OCI-LY3 (cell line): ENCODE results near the gene PEX6.
A peak's percentile ranks its signal among the peaks of the same experiment; 100 is the strongest.

Experiments used
- EZH2phosphoT487 ChIP-seq: fragments of 200-600 bp; shearing (Covaris generic); IDR thresholded peaks from 2 replicates; pipeline ENCODE4 v1.6.1; 2018; ENCODE audit warnings: antibody characterized with exemption, mixed run types, low read depth
- TF ChIP-seq, protein P1 (sequence below): fragments of 200-600, 300-600 bp; sonication (generic); IDR thresholded peaks from 2 replicates; pipeline ENCODE4 v1.5.1; 2014; ENCODE audit warnings: antibody characterized with exemption, low read length, low read depth

DNA sequence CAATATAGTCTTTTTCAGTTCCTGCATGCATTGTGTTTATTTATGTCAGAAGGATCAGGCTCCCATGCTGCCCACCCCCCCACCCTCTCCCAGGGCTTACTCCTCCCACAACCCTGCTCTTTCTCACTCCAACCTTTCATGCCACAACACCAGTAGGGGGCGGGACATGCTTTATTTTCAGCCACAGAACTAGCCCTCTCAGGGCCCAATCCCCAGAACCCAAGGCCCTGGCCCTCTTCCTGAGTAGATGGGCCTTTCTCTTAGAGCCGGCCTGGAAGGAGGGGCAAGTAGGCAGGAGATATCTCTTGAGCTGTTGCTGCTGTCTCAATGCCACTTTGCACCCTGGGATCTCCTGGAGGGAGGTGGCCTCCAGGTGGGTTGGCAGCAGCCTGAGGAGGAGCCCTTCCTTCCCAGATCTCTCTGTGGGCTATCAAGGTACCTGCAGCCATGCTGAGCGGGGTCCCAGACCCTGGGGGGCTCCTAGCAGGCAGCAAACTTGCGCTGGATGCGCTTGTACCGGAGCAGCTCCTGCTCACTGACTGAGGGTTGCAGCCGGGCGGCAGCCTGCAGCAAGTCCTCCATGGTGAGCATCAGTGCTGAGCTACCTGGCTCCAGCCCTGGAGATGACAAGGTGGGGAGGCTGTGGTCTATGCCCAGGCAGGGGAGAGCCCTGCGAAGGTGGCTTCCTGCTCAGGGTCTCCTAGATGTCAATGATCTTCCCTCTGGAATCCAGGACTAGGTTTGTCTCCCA lies 15.0 kb downstream of the PEX6 start:
- TF ChIP-seq, protein P1, sequence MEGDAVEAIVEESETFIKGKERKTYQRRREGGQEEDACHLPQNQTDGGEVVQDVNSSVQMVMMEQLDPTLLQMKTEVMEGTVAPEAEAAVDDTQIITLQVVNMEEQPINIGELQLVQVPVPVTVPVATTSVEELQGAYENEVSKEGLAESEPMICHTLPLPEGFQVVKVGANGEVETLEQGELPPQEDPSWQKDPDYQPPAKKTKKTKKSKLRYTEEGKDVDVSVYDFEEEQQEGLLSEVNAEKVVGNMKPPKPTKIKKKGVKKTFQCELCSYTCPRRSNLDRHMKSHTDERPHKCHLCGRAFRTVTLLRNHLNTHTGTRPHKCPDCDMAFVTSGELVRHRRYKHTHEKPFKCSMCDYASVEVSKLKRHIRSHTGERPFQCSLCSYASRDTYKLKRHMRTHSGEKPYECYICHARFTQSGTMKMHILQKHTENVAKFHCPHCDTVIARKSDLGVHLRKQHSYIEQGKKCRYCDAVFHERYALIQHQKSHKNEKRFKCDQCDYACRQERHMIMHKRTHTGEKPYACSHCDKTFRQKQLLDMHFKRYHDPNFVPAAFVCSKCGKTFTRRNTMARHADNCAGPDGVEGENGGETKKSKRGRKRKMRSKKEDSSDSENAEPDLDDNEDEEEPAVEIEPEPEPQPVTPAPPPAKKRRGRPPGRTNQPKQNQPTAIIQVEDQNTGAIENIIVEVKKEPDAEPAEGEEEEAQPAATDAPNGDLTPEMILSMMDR: peak; percentile 53
- TF ChIP-seq EZH2phosphoT487: no peak
